B cell (primary cell): ENCODE results near the gene MDP1. TPM values are rescaled to one million over a fixed set of nuclear protein-coding genes. Genes with fewer than 3 reads are reported as not detected.

Experiments
- ATAC-seq: fragments of 200-7000 bp; cut with Tn5 transposase; one replicate; pipeline ENCODE4 v1.10.0; 2021; ENCODE audit warnings: low read depth, mild to moderate bottlenecking, moderate number of reproducible peaks, moderate library complexity
- CTCF ChIA-PET: fragments of 350-600 bp; sonication (Branson Sonifier 250); formaldehyde crosslinking; loops from one replicate; lab custom pipeline; 2021; ENCODE audit warnings: antibody characterized with exemption, inconsistent platforms; lab: Charles Lee
- POLR2A ChIA-PET: fragments of 350-600 bp; sonication (Branson Sonifier 250); formaldehyde crosslinking; loops from one replicate; lab custom pipeline; 2021; ENCODE audit warnings: antibody characterized with exemption; lab: Charles Lee
- DNase-seq: peaks from one replicate; pipeline ENCODE4 v3.0.0; 2013
- H2AFZ ChIP-seq: 2 replicates; pipeline ENCODE4 v1.6.1; 2012; ENCODE audit warnings: mild to moderate bottlenecking, low read depth, low read length; ENCODE audit not compliant: insufficient read depth, poor library complexity, severe bottlenecking
- H3K27ac ChIP-seq, 2 donors: 1 replicate in 1 of 2; 2 replicates in 1 of 2; pipeline ENCODE4 v1.5.1; 2012 to 2013; ENCODE audit warnings: low read length in 2 of 2, mild to moderate bottlenecking in 2 of 2, moderate library complexity in 1 of 2
- H3K27me3 ChIP-seq, 4 experiments: fragments of 200-600 bp in 1 of 4; sonication (generic) in 1 of 4; replicated peaks in 1 of 4; 1 replicate in 2 of 4; 2 replicates in 2 of 4; pipeline versions ENCODE4 v1.6.1 to v1.7.0; 2013 to 2016; ENCODE audit warnings: low read length in 3 of 4, mild to moderate bottlenecking in 2 of 4, mixed read lengths in 1 of 4, moderate library complexity in 1 of 4; ENCODE audit not compliant: insufficient read depth in 4 of 4, control insufficient read depth in 3 of 4; ENCODE audit errors: control extremely low read depth in 1 of 4
- H3K36me3 ChIP-seq, 2 experiments: replicated peaks in 1 of 2; 1 replicate in 1 of 2; 2 replicates in 1 of 2; pipeline versions ENCODE4 v1.6.1 to v1.7.1; 2013; ENCODE audit warnings: low read length in 1 of 2; ENCODE audit not compliant: insufficient read depth in 2 of 2, control insufficient read depth in 1 of 2; ENCODE audit errors: control extremely low read depth in 1 of 2, extremely low read depth in 1 of 2
- H3K4me1 ChIP-seq, 2 donors: fragments of 200-600 bp in 1 of 2; sonication (generic) in 1 of 2; 1 replicate in 1 of 2; 2 replicates in 1 of 2; pipeline versions ENCODE4 v1.5.1 to v1.6.1; 2013 to 2017; ENCODE audit warnings: low read length in 2 of 2; ENCODE audit not compliant: control insufficient read depth in 2 of 2, insufficient read depth in 2 of 2
- H3K4me2 ChIP-seq: replicated peaks from 2 replicates; pipeline ENCODE3; 2012; ENCODE audit warnings: mild to moderate bottlenecking, low read depth, low read length; ENCODE audit not compliant: poor library complexity, severe bottlenecking
- H3K4me3 ChIP-seq, 5 experiments: fragments of 200-600 bp in 1 of 5; sonication (generic) in 1 of 5; 1 replicate in 3 of 5; 2 replicates in 2 of 5; pipeline versions ENCODE4 v1.5.1 to v1.7.0; 2011 to 2016; ENCODE audit warnings: low read length in 4 of 5, mild to moderate bottlenecking in 4 of 5, low read depth in 2 of 5, control low read depth in 1 of 5, moderate library complexity in 1 of 5; ENCODE audit not compliant: insufficient read depth in 1 of 5; ENCODE audit errors: control extremely low read depth in 1 of 5, extremely low read depth in 1 of 5
- H3K79me2 ChIP-seq: fragments of 200-600 bp; sonication (generic); one replicate; pipeline ENCODE4 v1.6.0; 2016; ENCODE audit warnings: low read length; ENCODE audit not compliant: control insufficient read depth, insufficient read depth
- H3K9ac ChIP-seq: fragments of 200-600 bp; sonication (generic); 2 replicates; pipeline ENCODE4 v1.6.1; 2017; ENCODE audit warnings: mild to moderate bottlenecking, low read length, moderate library complexity
- H3K9me3 ChIP-seq, 3 donors: one replicate each; pipeline versions ENCODE4 v1.6.1 to v1.7.1; 2013; ENCODE audit warnings: low read length in 2 of 3; ENCODE audit not compliant: control insufficient read depth in 2 of 3, insufficient read depth in 1 of 3; ENCODE audit errors: control extremely low read depth in 1 of 3
- H4K20me1 ChIP-seq: 2 replicates; pipeline ENCODE4 v1.6.0; 2012; ENCODE audit warnings: mild to moderate bottlenecking, low read length; ENCODE audit not compliant: insufficient read depth, control insufficient read depth, poor library complexity, severe bottlenecking
- H3K27ac Mint-ChIP-seq: one replicate; pipeline ENCODE4 v1.8.0; 2021; ENCODE audit warnings: mixed read lengths
- H3K27me3 Mint-ChIP-seq: one replicate; pipeline ENCODE4 v1.8.0; 2021; ENCODE audit warnings: mixed read lengths
- H3K4me1 Mint-ChIP-seq: one replicate; pipeline ENCODE4 v1.8.0; 2021; ENCODE audit warnings: mixed read lengths
- H3K4me3 Mint-ChIP-seq: one replicate; pipeline ENCODE4 v1.8.0; 2021; ENCODE audit warnings: mixed read lengths
- H3K9me3 Mint-ChIP-seq: one replicate; pipeline ENCODE4 v1.8.0; 2022; ENCODE audit warnings: mixed read lengths; ENCODE audit not compliant: insufficient read depth
- EZH2 ChIP-seq: IDR thresholded peaks from 2 replicates; pipeline ENCODE4 v1.6.1; 2012; ENCODE audit warnings: borderline replicate concordance, low read depth, mild to moderate bottlenecking, moderate library complexity, low read length; ENCODE audit not compliant: insufficient read depth, poor library complexity, severe bottlenecking
- WGBS: methylation state at CpG from one replicate; pipeline ENCODE4 v1.1.5; 2013; ENCODE audit warnings: missing lambda C conversion rate; ENCODE audit not compliant: insufficient coverage; 5-methylcytosine and 5-hydroxymethylcytosine counted together
- intact Hi-C: fragments of 100-400 bp; cut with micrococcal nuclease; formaldehyde crosslinking; loops from one replicate; pipeline ENCODE4 v1.10.0; 2022
- polyA plus RNA-seq: library from polyadenylated mRNA; depleted of rRNA; stranded (reverse); fragments of >200 nt; gene quantifications from 2 replicates; pipeline ENCODE4 v1.2.3, GENCODE V29; 2012
- total RNA-seq, 2 donors: library from RNA; stranded (reverse); fragments of 120-200 nt in 1 of 2; gene quantifications; 1 replicate in 1 of 2; 2 replicates in 1 of 2; pipeline versions ENCODE4 v1.2.3 to v1.2.4, GENCODE V29; 2013 to 2022
- TF ChIP-seq, protein P1 (sequence below): fragments of 200-600 bp; IDR thresholded peaks from one replicate; pipeline ENCODE4 v1.8.0; 2022; ENCODE audit warnings: antibody characterized with exemption, mild to moderate bottlenecking

The MDP1 gene
- total and polyA plus RNA-seq, 2 donors (not counting 1 experiment from before 2014, with no cell fraction given) = 11.3 to 28.1 TPM

DNA sequence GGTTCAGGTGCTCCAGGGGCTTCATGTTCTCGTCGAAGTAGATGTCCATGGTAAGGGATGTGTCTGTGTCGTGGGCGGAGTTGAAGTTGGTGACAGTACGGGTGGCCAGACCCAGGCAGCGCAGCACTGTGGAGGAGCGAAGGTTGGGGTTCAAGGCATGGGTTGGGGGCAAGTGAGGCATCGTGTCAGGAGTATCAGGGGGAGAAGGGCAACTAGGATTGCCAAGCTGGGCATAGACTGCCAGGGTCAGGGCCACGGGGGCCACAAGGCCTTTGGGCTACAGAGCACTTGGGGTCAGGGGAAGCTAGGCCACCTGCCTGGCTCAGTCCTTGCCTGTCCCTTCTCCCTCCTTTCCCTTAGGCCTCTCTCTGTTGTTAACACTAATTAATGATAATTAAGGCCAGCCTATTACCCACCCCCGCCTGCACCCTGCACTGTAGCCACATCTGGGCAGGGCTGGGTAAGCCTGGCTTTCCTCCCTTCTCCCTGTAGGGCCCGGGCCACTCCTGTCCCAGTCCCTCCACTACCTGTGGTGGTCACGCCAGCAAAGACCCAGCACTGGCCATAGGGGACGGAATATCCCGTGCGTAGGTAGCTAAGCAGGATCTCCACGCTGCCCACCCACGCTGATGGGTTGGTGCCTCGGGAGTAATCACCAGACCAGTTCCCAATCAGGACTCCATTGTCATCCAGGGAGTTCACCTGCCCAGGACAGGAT is 42.8 kb upstream of the MDP1 start:
- 96% methylated on average over 18 of the region's 18 CpGs for WGBS
- POLR2A ChIA-PET = interaction anchor here (0.6 kb wide), 1 partner anchor 24 kb away, joined by 5 read pairs; no protein-coding TSS in a partner anchor
- H3K27ac ChIP-seq = no peak overlapping the region
- H3K9me3 Mint-ChIP-seq = no peaks in the 10 kb centered on the region
- CTCF ChIA-PET = no interaction called here
- H3K79me2 ChIP-seq = no peaks in the 10 kb centered on the region
- intact Hi-C loops = no loop called here
- DNase-seq = no peak
- no peak overlapping the region for H3K4me3 ChIP-seq
- no peaks in the 10 kb centered on the region for H3K4me1 Mint-ChIP-seq
- no peaks in the 10 kb centered on the region for H3K27me3 ChIP-seq
- no peak overlapping the region for H3K9ac ChIP-seq
- H2AFZ ChIP-seq = no peak overlapping the region
- no peak overlapping the region for H3K4me3 Mint-ChIP-seq
- H3K27ac Mint-ChIP-seq = no peak overlapping the region
- H4K20me1 ChIP-seq = no peaks in the 10 kb centered on the region
- no peak for ATAC-seq
- no peak for TF ChIP-seq EZH2
- TF ChIP-seq, protein P1, sequence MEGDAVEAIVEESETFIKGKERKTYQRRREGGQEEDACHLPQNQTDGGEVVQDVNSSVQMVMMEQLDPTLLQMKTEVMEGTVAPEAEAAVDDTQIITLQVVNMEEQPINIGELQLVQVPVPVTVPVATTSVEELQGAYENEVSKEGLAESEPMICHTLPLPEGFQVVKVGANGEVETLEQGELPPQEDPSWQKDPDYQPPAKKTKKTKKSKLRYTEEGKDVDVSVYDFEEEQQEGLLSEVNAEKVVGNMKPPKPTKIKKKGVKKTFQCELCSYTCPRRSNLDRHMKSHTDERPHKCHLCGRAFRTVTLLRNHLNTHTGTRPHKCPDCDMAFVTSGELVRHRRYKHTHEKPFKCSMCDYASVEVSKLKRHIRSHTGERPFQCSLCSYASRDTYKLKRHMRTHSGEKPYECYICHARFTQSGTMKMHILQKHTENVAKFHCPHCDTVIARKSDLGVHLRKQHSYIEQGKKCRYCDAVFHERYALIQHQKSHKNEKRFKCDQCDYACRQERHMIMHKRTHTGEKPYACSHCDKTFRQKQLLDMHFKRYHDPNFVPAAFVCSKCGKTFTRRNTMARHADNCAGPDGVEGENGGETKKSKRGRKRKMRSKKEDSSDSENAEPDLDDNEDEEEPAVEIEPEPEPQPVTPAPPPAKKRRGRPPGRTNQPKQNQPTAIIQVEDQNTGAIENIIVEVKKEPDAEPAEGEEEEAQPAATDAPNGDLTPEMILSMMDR = no peak
- no peaks in the 10 kb centered on the region for H3K4me1 ChIP-seq
- peaks cover 0 to 21% of the 10 kb centered on the region in 2 experiments for H3K36me3 ChIP-seq
- H3K9me3 ChIP-seq = no peaks in the 10 kb centered on the region
- H3K4me2 ChIP-seq = no peak overlapping the region
- H3K27me3 Mint-ChIP-seq = no peaks in the 10 kb centered on the region

DNA sequence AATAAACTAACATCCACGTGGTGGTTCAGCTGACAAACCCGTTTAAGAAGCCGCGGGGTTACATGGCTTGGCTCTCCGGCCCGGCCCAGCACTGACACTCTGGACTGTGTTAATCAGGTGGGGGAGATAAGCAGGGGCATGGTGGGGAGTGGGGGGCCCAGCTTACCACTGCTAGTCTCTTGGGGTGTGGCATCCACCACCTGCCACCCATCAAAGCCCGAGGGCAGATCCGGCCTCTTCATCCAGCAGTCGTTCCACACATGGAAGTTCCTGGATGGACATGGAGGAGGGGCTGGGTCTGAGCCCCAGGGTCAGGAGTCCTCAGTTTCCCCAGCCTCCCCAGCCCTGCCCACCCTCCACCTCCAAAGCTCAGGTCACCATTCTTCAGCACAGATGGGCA is 42.3 kb upstream of the MDP1 start:
- POLR2A ChIA-PET = interaction anchor here (0.6 kb wide), 1 partner anchor 23 kb away, joined by 5 read pairs; no protein-coding TSS in a partner anchor
- Histone ChIP-seq H3K36me3 (peaks cover 0 to 23% of the 10 kb centered on the region in 2 experiments), H3K27ac (no peak overlapping the region), H3K9ac (no peak overlapping the region), H3K4me3 (no peak overlapping the region), H3K79me2 (no peaks in the 10 kb centered on the region), H3K4me1 (no peaks in the 10 kb centered on the region), H3K9me3 (no peaks in the 10 kb centered on the region), H3K4me2 (no peak overlapping the region), H4K20me1 (no peaks in the 10 kb centered on the region), H2AFZ (no peak overlapping the region), H3K27me3 (no peaks in the 10 kb centered on the region)
- H3K9me3 Mint-ChIP-seq = no peaks in the 10 kb centered on the region
- 100% methylated on average over 3 of the region's 9 CpGs for WGBS
- intact Hi-C loops = no loop called here
- CTCF ChIA-PET = no interaction called here
- no peak overlapping the region for H3K27ac Mint-ChIP-seq
- H3K27me3 Mint-ChIP-seq = no peaks in the 10 kb centered on the region
- H3K4me3 Mint-ChIP-seq = no peak overlapping the region
- H3K4me1 Mint-ChIP-seq = no peaks in the 10 kb centered on the region
- DNase-seq (no peak), ATAC-seq (no peak)
- TF ChIP-seq, protein P1 = no peak
- TF ChIP-seq EZH2 = no peak
